Cardiac fibroblast (primary cell): ENCODE results near the gene PLEKHG1.

Source experiments
- DNase-seq, 2 donors: peaks; one replicate each; pipeline versions ENCODE4 v3.0.0 to v3.0.0-alpha.2; 2010; ENCODE audit warnings: low read depth in 2 of 2
- H3K4me3 ChIP-seq, 2 donors: replicated peaks in 1 of 2; 1 replicate in 1 of 2; 2 replicates in 1 of 2; pipeline ENCODE4 v1.5.1; 2011; ENCODE audit warnings: low read depth in 2 of 2, low read length in 2 of 2, mild to moderate bottlenecking in 2 of 2, moderate library complexity in 1 of 2
- TF ChIP-seq, protein P1 (sequence below): IDR thresholded peaks from one replicate; pipeline ENCODE4 v1.5.1; 2011; ENCODE audit warnings: low read depth, mild to moderate bottlenecking, low read length, inconsistent platforms

PLEKHG1 gene

DNA sequence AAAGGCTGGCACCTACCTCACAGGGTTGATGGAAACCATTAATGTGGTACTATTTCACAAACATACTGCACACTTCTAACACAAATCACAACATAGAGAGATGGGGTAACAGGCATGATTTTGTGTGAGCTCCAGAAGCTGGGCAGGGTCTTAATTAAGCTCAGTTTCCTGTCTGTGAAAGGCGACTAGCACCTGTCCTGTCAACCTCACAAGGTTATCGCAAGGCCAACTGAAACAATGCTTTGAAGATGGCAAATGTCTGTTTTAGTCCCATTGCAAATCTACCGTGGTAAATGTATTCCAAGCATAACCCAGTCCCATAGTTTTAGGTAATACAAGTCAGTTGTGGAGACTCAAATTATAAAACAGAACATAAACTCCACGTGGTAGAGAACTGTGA lies 1.3 kb upstream of the PLEKHG1 start:
- no peak for DNase-seq
- no peak overlapping the region for H3K4me3 ChIP-seq
- TF ChIP-seq, protein P1, sequence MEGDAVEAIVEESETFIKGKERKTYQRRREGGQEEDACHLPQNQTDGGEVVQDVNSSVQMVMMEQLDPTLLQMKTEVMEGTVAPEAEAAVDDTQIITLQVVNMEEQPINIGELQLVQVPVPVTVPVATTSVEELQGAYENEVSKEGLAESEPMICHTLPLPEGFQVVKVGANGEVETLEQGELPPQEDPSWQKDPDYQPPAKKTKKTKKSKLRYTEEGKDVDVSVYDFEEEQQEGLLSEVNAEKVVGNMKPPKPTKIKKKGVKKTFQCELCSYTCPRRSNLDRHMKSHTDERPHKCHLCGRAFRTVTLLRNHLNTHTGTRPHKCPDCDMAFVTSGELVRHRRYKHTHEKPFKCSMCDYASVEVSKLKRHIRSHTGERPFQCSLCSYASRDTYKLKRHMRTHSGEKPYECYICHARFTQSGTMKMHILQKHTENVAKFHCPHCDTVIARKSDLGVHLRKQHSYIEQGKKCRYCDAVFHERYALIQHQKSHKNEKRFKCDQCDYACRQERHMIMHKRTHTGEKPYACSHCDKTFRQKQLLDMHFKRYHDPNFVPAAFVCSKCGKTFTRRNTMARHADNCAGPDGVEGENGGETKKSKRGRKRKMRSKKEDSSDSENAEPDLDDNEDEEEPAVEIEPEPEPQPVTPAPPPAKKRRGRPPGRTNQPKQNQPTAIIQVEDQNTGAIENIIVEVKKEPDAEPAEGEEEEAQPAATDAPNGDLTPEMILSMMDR, result no peak

DNA sequence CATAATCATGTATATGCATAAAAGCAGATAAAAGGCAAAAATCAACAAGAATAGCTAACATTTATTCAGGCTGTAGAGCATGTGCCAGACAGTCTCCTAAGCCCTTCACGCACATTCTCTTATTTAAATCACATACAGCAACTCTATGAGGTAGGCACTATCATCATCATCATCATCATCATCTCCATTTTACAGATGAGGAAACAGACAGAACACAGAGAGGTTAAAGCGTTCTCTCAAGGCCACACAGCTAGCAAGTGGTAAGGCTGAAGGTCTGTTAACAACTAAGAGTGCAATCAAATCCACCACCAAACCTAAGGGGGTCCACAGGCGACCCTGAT lies 857 bp upstream of the PLEKHG1 start:
- no peak for DNase-seq
- TF ChIP-seq, protein P1, result no peak
- H3K4me3 ChIP-seq, result no peak overlapping the region

DNA sequence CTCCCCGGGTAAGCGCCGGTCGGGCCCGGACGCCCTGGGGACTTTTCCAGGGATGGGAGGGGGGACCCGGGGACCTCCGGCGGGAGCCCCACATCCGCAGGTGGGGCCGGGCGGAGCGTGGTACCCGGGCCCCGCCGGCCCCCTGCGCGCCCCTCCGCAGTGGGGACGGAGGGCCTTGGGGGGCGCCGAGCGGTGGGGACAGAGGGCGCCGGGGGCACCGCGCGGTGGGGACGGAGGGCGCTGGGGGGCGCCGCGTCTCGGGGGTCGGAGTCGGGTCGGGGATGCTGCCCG lies 270 bp downstream of the PLEKHG1 start:
- peak overlapping the region; percentile 56 to 58 for H3K4me3 ChIP-seq
- DNase-seq, result no peak
- TF ChIP-seq, protein P1, result no peak

DNA sequence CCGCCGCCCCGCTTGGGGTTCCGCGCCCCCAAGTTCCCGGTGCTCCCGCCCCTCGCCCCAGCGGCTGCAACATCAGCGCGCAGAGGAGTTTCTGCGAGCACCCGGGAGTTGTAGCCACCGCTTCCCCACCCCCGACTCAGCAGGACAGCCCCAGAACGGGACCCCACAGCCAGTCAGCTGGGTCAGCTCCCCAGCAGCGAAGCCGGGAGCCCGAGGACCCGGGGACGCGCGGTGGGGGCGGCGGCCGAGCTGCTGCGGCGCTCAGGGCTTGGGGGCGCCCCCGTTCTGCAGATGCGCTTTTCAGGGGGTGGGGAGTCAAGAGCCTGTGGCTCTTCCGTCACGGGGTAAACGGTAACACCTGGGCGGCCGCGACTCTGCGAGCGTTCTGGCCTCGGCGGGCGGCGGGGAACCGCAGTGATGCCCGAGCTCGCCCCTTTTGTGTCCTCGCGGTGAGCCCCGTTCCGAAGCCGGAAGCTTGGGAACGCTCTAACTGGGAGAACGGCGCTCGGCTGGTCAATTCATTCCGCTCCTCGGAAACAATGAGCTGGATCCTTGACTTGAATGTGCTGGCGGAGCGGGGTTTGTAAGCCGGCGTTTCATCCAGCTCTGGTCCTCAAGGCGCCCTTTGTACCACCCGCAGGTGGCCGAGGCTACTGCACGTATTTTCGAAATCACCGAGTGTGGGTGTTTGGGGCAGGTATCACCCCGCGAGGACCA lies 774 bp downstream of the PLEKHG1 start:
- H3K4me3 ChIP-seq, result peak overlapping the region; percentile 56 to 58
- peak; percentile 65 to 66 for DNase-seq
- TF ChIP-seq, protein P1, result peak; percentile 48

DNA sequence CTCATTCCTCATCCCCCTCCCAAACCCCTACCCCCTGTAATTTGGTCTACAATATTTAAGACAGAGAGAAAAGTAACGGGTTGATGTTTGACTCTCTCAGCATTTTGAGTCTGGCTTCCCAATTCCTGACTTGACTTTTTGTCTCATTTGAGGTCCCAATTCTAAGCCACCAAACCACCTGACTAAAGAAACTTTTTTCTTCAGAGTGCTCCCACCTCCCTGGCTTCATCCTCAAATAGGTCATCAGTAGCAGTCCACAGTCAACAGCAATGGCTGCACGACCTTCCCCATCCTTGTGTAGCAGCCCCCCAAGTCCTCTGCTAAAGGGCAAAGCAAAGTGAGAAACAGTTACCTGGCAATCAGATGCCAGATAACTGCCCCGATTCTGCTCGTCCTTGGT lies 1.8 kb downstream of the PLEKHG1 start:
- TF ChIP-seq, protein P1, result no peak
- no peak for DNase-seq
- H3K4me3 ChIP-seq, result no peak overlapping the region

DNA sequence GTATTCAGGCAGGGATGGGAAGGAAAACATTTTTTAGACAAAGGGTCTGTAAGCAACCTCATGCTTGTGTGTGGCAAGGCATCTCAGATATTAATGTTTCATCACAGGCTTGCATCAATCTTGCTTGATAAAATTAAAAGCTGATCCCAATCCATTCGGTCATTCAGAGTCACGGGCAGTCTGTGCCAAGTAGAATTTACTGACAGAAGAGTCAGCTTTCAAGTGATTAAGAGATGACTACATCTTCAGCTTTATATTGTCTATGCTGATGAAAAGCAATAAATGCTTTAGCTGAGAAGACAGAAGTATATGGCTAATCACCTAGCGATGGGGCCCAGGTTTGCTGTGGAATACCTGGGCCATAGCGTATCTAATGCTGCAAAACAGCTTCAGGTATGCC lies 3.5 kb downstream of the PLEKHG1 start:
- H3K4me3 ChIP-seq, result no peak overlapping the region
- TF ChIP-seq, protein P1, result no peak
- DNase-seq, result no peak

DNA sequence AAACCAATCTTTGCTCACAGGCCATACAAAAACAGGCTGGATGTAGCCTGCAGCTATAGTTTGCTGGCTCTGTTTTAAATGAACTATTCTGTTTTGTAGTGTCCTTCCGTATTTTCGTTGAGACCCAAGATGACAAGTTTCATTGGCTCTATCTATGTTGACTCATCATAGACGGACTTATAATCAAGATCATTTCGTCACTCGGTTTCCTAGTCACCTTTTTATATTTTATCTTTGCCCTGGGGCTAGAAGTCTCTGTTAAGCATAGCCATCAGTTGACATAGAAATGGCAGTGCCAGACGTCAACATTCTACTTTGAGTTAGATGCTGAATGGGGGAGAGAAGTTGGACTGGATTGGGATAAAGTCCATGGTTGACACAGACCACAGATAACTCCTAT lies 4.8 kb downstream of the PLEKHG1 start:
- TF ChIP-seq, protein P1, result no peak
- no peak for DNase-seq
- no peak overlapping the region for H3K4me3 ChIP-seq
